ENCODE results near the gene MAP1B.
"Not testable (repeated sequence)": the region's sequence is repeated elsewhere in the genome, so short reads cannot be mapped to it uniquely, and the experiment has no call there.

Gene MAP1B

DNA sequence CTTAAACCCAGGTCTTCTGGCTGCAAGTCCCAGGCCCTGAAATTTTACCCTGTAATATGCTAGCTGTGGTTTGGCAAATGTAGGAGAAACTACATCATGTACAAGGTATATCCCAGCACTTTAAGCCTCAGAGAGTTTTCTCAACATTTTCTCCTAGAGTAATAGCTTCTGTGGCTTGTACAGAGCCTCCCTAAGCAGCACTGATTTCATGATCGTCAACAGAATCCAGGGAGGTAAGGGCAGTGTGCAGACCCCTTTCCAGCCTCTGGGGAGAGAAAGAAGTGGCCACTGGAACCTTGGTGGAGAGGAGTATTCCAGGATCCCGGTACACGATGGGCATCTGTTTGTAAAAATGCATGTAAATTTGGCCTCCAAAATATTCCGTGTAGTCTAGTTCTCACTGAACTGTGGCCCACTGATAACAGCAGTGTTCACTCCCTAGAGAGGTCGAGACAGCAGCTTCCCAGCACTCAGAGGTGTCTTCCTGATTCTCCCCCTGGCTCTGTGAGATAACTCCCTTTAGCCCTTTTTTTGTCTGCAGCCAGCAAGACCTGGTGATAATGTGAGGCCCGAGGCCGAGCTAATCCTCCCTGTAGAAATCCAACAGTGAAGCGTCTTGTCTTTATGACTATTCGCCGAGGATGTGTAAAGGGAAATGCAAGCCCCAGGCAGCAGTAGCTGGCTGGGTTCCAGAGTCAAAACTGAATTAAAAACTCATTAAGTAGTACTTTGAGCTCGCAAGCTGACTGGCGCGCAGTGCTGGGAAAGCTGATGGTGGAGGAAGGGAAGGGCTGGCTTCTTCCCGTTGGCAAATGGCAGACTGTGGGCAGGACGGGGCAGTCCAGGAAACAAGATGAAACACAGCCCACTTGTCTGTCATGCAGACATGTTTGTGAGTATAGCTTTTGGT is 59.0 kb downstream of the MAP1B start:
- peak; percentile 60 for DNase-seq

DNA sequence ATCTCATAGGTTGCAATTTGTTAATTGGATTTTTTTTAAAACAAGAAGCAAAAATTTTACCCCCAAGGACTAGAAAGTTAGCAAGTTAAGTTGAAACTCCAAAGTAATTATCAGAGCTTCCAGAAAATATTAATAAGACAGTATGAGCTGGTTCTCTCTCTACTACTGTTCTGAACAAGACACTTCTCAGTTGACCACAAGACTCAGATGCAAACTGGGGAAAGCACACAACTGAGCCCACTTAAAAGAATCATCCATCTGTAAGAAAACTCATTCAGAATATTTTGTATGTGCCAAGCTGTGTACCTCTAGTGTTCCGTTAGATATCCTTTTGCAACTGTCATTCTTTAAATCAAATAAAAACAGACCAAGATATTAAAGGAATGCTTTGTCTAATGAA is 60.0 kb downstream of the MAP1B start:
- DNase-seq: no peak

DNA sequence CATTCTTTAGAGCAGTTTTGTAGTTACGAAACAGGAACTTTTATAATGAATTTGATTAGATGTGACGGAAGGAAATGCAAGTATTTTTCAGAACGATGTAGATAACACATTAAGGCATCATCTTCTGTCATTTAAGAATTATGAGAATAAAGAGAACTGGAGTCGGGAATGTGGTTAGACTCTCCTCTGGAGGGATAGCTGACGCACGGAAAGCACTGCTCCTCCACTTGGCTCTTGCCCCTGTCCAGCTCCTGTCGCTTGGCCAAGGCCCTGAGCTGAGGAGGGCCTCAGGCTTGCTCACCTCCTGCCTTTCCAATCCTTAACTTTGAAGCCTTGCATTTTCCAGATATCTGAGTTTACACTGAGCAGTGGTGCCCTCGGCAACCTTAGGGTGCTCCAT is 60.5 kb downstream of the MAP1B start:
- no peak for DNase-seq

DNA sequence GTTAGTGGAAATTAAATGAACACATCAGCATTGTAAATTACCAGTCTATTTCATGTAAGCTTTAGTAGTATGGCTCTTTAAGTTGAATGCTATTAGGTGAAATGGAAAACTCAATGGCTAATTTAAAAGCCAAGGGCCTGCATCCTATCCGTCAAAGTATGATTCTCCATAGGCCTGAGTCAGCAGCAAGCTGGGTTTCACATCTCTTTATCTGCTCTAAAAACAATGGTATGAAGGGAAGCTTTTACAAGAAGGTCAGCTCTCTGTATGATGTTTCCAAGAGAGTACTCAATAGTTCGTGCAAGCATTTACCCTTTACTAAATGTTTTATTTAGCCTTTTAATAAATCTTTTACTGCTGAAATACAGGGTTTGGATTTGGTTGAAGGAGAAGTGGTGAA is 62.8 kb downstream of the MAP1B start:
- DNase-seq: no peak

DNA sequence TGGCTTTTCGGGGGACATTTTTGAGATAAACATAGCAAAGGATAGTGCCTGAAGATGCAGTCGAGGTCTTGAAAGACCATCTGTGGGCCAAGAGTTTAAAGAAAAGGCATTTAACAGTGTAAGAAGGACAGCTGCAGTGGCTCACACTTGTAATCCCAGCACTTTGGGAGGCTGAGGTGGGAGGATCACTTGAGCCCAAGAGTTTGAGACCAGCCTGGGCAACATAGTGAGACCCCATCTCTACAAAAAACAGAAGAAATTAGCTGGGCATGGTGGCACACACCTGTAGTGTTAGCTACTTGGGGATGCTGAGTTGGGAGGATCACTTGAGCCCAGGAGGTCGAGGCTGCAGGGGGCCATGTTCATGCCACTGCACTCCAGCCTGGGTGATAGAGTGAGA is 63.9 kb downstream of the MAP1B start:
- DNase-seq: not testable (repeated sequence)

DNA sequence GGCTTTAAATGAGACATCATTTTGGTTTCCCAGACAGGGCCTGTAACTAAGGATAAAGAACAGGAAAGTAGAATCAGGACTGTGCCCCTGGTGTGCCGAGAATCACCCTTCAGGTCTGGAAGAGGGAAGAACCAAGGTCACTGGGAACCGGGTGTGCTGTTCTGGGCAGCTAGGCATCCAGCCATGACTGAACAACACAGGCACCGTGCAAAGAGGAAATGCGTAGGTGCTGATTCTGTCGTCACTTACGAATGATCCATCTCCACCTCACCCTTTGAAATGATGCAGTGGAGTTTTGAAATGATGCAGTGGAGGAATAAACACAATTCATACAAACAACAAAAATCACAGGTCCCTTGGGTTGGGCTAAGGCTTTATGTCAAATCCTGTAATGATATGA is 64.4 kb downstream of the MAP1B start:
- DNase-seq: no peak

DNA sequence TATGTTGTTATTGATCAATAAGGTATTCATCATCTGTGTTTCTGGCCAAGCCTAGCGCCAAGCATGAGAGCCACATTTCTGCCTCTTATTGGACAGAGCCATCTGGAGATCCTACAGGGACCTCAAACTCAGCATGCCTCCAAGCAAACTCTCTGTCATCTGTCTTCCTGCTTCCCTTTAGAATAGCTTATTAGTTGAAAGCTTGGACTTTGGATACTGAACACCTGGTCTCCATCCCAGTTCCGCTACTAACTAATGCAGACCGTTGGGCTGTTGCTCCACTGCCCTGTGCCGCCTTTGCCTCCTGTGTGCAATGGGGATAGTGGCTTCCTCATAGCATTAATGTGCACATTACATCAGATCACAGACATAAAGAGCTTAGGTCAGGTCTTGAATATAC is 65.5 kb downstream of the MAP1B start:
- no peak for DNase-seq

DNA sequence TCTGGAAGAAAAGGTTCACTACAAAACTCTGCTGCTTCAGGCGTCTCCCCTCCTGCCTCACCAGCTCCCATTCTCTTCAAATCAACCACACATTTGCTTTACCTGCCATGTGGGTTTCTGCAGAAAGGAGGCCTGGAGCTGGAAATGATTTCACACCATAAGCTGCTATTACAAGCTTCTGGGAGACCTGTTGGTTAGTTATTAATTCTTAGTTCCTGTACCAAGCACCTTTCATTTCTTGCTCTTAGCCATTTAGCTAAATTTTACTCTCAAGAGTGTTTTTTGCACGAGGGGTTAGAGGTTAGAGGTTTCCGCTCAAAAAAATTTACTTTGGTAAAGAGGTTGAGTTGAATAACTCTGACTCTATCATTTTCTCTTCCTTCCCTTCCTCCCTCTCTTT is 70.3 kb downstream of the MAP1B start:
- DNase-seq: no peak

DNA sequence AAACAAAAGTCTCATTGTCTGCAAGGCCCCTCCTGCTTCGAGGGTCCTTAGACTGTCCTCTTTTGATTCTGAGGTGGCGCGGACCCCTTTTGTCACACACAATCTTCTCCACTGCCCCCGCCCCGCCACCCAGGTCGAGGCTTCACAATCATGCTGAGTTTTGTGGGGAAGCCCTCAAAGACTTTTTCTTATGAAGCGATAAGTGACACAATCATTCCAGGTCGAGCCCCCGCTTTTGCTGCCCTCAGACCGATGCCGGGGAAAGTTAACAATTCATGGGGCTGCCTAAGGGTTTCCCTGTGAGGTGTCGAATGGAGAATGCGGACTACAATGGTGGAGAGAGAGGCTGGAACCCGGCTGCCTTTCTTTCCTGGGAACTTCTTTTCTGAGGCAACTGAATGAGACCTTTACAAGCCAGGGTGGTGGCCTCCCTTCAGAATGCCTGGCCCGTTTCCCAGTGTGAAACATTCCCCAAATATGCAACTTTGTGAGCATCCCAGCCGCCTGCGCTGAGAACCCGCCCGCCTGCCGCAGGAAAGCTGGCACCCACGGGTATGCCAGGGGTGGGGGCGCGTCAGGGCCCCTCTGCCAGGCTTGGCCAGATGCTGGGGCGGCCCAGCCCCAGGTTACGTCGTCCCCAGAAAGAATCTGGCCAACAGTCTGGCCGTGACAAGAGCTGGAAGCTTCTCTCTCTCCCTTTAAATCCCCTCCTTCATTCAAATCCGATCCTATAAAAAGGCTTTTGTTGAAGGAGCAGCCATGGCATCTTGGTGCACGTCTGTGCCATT is 71.9 kb downstream of the MAP1B start:
- DNase-seq: no peak

DNA sequence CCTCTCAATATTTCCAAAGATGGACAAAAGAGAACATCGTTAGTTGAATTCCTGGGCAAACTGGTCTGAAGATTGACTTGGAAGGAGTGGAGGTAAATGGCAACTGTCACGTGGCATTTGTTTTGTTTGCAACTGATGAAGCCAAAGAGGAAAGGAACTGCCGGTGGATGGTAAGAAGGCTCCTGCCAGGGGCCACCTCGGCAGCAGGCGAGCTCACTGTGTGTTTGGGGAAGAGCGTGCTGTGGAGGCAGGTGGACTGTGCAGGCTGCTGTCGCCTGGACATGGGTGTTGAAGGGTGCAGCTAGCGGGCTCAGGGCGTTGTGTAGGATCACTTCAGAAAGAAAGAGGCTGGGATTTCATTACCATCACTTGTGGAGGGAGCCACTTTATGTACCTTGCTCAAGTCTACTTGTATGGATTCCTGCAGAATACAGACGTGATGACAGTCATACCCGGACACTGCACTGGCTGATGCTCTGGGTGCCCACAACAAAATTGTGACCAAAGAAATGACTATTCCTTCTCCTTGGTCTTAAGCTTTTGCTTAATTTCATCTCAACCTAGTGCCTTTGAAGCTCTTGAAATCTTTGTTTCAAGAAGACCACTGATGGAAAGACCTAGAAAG is 72.7 kb downstream of the MAP1B start:
- DNase-seq: no peak

DNA sequence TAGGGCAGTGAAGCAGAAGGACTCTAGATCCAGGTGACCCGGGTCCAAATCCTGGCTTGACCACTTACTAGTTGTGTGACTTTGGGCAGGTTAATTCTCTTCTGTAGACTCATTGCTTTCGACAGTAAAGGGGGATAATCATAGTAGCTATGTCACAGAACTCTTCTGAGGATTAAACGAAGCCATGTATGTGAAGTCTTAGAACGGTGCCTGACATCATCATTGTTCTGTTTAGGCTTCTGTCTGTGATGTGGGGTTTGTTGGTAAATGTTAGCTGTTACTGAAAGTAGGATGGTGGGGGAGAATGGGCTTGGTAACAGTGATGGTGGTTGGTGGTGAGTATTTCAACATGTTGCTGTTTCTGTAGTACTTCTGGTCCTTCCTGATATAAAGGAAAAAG is 73.7 kb downstream of the MAP1B start:
- DNase-seq: no peak

DNA sequence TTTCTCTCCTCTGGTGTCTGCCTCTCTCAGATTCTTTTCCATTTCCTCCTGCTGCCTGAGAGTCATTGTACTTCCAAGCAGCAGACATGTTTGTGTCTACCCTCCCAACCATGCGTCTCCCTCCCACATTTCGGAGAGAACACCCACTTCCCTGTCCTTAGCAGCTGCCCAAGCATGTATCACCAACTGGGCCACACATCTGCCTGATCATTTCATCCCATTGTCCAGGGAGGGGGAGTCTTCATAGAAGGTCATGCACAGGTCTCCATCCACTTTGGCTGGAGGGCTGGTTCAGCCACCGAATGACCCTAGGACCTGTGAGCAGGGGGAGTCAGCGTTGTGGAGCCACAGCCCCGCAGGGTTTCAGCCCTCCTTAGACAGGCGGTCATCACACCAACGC is 75.4 kb downstream of the MAP1B start:
- DNase-seq: no peak

DNA sequence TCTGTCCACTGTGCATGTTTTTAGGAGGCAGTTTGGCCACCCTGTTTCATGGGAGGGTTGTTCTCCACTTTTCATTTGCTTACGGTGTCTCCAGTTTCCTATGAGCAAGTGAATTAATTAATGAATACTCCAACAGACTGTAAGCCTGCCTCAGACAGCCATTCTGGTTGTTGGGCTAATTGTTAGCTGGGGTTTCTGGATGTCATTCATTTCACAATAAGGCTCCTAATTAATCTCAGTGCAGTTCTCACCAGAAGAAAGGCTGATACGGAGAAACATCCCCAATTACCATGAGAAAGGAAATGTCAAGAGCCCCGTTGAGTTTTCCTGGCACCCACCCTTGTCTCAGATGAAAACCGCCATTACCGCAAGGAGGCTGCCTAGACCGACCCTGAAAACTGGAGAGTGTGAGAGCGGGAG is 75.8 kb downstream of the MAP1B start:
- DNase-seq: no peak

DNA sequence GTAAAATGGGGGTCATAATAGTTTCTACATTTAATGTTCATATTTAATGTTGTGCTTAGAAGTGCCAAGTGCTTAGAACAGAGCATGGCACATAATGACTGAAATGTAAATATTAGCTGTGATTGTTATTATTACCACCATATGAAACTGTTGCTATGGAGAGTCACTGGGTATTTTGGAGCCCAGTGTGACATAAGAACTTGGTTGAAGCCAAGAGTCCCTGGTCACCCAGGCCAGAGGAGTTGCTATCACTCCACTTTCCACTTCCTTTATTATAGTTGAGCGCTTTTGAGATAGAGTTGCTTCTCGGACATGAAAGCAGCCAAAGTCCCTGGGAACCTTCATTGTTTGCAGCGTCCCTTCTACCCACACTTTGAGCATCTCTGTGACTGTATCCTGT is 77.1 kb downstream of the MAP1B start:
- DNase-seq: no peak

DNA sequence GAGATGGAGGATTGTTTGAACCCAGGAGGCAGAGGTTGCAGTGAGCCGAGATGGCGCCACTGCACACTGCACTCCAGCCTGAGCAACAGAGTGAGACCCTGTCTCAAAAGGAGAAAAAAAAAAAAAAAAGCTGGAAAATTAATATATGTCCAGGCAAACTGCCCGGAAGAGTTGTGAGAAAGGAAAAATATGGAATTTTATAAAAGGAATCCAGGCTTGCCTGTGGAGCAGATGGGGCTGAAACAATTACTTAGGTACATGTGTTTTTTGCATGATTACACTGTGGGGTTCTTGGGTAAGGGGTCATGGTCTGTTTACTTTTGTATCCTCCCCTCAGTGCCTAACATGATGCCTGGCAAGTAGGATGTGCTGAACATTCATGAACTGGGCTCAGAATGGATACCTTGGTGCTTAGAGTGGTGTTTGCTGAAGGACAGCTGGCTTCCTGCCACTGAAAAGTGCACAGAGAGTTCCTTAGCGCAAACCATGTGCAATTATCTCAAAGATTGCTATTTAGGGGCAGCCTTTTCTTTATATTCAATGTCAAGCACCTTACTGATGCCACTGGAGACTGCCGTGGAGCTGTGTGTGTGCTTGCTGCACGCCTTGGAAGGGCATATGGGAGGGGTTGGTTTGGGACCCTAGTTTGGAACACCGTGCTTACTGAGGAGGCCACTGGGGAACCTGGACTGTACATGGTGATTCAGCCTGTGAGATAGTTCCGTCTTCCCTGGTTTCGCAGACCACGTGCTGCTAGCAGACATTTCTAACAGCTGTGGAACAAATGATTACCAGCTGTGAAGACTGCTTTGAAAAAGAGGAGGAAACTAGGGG is 78.4 kb downstream of the MAP1B start:
- DNase-seq: no peak

DNA sequence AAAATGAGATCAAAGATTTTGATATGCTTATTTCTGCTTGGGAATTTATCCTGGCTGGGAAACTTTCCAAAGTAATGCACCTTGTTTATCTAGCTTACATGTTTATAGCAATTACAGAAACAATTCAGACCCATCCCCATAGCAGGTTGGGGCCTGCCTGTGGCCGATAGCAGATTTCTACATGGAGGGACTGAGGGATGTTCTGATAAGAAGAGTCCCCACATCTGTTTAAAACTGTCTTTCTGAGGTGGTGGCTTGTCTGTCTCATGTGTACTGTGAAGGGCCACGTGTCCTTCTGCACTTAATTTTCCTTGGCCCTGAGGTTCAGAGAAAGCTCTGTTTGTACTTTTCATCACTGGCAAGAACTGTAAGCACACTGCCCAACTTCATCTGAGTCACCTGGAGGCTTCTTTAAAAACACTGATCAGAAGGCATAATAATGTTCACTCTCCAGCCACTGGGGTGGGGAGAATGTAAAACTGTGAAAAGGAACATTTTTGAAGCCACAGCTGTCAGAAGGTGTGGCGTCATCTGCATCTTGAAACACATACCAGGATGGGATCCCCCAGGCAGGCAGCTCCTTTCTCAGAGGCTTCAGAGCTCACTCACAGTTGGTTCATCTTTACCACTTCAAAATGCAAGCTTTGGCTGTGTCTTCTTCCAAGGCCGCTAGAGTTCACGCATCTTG is 80.3 kb downstream of the MAP1B start:
- DNase-seq: no peak

DNA sequence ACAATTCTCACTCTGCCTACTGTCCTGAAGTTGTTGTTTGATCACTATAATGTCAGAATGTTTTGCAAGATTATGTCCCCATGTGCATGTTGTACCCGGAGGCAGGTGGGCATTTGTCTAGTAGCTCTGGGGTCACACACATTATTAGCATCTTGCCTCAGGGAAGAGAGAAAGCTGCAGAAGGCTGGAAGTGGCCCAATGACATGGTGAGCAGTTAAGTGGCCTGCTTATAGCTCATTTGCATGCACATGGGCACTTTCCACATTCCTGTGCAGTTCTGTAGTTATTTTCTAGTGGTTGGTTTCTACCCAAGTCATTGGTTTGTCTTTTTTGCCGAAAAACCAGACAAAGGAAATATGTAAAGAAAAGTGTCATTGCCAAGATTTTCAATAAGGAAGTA is 80.9 kb downstream of the MAP1B start:
- DNase-seq: no peak

DNA sequence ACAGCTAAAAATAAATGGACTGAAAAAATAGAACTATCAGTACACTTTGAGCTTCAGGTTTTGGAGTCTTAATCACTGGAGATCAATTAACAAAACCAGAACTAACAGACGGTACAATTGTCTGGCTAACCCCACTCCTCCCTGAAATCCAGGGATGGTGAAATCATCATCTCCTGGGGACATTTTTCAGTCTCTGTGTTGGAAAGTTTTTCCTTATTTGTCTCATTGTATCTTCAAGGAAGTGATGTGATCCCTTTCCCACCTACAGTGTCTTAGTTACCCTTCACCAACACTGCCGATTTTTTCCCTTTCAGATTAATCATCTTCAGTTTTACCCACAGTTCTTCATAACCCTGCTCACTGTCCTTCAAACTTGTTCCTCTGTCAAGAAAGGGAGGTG is 81.9 kb downstream of the MAP1B start:
- no peak for DNase-seq

DNA sequence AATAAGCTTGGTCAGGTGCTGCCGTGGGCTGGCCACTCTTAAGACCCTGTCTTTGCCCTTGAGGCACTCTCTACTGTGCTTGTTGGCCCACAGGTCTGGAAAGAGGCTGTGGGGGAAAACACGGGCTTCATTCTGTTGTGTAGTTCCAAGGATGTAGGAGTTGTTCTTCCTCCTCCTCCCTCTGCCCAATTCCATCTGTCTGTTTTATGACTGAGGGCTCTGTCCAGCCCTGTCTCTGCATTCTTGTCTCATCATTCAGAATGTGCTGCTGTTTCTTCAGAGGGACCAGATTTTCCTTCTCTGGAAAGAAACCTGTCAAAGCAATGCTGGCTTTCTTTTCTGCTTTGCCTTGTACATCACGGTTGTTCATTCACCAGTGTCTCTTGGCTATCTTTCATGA is 84.1 kb downstream of the MAP1B start:
- no peak for DNase-seq

DNA sequence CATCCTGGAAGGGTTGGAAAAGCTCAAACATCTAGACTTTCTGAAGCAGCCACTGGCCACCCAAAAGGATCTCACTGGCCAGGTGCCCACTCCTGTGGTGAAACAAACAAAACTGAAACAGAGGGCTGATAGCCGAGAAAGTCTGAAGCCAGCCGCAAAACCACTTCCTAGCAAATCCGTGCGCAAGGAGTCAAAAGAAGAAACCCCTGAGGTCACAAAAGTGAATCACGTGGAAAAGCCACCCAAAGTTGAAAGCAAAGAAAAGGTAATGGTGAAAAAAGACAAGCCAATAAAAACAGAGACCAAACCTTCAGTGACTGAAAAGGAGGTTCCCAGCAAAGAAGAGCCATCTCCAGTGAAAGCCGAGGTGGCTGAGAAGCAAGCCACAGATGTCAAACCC is 87.6 kb downstream of the MAP1B start:
- no peak for DNase-seq

DNA sequence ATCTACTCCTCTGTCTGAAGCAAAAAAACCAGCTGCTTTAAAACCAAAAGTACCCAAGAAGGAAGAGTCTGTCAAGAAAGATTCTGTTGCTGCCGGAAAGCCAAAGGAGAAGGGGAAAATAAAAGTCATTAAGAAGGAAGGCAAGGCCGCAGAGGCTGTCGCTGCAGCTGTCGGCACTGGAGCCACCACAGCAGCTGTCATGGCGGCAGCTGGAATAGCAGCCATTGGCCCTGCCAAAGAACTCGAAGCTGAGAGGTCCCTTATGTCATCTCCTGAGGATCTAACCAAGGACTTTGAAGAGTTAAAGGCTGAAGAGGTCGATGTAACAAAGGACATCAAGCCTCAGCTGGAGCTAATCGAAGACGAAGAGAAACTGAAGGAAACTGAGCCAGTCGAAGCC is 88.3 kb downstream of the MAP1B start:
- DNase-seq: no peak

DNA sequence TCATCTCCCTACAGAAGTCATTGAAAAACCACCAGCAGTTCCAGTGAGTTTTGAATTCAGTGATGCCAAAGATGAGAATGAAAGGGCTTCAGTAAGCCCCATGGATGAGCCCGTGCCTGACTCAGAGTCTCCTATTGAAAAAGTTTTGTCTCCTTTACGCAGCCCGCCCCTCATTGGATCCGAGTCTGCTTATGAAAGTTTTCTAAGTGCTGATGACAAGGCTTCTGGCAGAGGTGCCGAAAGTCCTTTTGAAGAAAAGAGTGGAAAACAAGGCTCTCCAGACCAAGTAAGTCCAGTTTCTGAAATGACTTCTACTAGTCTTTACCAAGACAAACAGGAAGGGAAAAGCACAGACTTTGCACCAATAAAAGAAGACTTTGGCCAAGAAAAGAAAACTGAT is 90.1 kb downstream of the MAP1B start:
- DNase-seq: no peak
